HG02885 (cell line): ENCODE measurements around the gene PTAFR.
A peak's percentile ranks its signal among the peaks of the same experiment; 100 is the strongest.

ENCODE experiments used
- ATAC-seq: cut with Tn5 transposase; IDR thresholded peaks from one replicate; pipeline ENCODE4 v1.9.1; 2021; ENCODE audit warnings: mild to moderate bottlenecking; ENCODE audit not compliant: unreplicated experiment, poor library complexity

The PTAFR gene

GRCh38 chr1:28178690-28179485 lies 2.4 kb upstream of the PTAFR start:
- ATAC-seq = no peak

- ATAC-seq = no peak
These were observed 470 bp downstream of the PTAFR start for GRCh38 chr1:28175955-28176485.

GRCh38 chr1:28173980-28174297 lies 2.6 kb downstream of the PTAFR start:
- no peak for ATAC-seq

DNA sequence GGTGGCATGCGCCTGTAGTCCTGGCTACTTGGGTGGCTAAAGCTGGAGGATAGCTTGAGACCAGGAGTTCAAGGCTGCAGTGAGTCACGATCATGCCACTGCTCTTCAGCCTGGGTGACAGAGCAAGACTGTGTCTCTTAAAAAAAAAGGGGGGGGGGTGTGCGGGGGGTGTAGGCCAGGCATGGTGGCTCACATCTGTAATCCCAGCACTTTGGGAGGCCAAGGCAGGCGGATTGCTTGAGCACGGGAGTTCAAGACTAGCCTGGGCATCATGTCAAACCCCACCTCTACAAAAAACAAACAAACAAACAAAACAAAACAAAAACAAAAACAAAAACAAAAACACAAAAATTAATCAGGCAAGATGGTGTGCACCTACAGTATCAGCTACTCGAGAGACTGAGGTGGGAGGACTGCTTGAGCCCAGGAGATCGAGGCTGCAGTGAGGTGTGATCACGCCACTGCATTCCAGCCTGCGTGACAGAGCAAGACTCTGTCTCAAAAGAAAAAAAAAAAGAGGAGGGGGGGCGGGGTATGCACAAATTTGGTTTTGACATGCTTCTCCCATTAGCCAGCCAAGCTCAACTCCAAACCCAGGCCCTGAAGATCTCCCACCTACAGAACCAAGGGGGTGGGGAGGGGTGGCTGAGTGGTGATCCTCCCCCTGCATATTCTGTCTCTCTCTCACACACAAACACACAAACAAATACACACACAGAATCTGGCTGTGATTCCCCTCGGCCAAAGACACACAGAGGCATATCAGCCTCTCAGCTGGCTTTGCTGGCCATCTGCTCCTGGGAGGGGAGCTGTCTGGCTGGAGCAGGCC lies 3.1 kb downstream of the PTAFR start:
- no peak for ATAC-seq

- peak; percentile 61 for ATAC-seq
These were observed 3.8 kb downstream of the PTAFR start for GRCh38 chr1:28172713-28173150.

GRCh38 chr1:28171246-28171645 lies 5.2 kb downstream of the PTAFR start:
- no peak for ATAC-seq

DNA sequence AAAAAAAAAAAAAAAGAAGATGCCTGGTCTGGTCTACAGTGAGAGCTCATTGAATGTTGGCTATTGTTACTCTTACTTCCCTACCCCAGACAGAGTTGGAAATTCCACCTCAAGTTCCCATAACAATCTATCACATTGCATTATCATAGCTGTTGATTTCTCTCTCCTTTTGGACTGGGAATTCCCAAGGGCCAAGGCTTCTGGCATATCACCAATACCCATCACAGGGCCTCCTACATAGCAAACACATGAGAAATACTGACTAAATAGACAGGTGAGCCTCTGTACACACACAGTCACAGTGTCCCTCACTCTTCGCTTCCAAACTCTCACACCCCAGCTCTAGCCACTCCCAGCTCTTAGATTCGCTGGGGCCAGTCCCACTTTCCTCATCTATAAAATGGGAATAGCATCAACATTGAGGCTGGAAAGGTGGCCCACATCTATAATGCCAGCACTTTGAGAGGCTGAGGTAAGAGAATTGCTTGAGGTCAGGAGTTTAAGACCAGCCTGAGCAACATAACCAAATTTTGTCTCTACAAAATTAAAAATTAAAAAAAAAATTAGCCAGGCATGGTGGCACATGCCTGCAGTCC lies 6.4 kb downstream of the PTAFR start:
- ATAC-seq = no peak

DNA sequence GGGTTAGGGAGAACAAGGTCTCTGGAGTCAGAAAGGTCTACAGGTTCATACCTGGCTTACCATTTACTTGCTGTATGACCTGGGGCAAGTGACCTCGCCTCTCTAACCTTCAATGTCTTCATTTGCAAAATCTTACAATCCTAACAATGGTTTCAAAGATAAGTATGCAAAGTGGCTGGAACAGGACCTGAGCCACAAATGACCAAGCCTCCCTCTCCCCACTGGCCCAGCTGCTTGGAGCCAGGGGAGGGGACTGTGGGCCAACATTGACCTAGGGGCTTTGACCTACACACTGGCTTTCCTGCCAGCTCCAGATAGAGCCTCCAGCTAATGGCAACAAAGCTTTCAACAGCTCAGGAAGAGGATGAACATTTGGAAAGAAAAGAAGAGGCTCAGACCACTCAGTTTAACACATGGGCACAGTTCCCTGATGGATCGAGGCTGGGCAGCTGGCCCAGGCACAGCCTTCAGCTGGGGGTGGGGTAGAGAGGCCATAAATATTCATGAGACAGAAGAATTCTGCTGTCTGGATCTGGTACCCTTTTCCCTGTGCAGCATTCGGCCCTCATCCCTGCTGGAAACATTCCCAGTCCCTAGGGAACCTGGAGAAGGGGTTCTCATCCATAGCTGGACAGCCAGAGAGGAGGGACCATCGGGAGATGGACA lies 12.9 kb downstream of the PTAFR start:
- no peak for ATAC-seq

DNA sequence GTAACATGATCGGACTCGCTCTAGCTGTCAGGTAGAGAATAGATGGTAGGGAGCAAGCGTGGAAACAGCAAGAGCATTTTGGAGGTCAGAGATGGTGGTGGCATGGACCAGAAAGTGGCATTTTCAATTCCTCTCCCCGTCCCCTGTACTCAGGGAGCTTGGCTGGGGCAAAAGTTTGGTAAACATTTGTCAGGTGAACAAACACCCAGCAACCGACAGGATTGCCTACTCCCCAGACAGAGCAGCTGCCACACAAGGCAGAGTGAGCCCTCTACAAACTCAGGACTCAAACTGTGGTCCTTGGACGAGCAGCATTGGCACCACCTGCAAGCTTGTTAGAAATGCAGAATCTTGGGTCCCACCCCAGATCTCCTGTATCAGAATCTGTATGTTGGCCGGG lies 14.3 kb downstream of the PTAFR start:
- no peak for ATAC-seq

- no peak for ATAC-seq
These were observed 14.7 kb downstream of the PTAFR start for GRCh38 chr1:28161751-28162150.

- no peak for ATAC-seq
These were observed 15.7 kb downstream of the PTAFR start for GRCh38 chr1:28160782-28161266.

- no peak for ATAC-seq
These were observed 16.8 kb downstream of the PTAFR start for GRCh38 chr1:28159680-28160079.

DNA sequence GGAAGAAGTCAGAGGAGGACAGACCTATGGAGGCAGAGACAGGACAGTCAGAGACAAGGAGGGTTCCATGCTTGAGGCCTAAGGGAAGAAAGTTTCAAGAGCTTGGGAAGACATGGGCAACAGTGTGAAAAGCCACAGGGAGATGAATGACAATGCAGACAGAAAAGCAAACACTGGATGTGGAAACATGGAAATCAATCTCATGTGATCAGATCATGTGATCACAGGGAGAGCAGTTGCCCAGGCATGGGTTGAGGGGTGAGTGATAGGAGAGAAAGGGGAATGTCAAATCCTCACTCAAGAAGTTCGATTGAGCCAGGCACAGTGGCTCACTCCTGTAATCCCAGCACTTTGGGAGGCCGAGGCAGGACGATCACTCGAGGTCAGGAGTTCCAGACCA lies 17.2 kb downstream of the PTAFR start:
- no peak for ATAC-seq

- no peak for ATAC-seq
These were observed 18.6 kb downstream of the PTAFR start for GRCh38 chr1:28157894-28158293.

DNA sequence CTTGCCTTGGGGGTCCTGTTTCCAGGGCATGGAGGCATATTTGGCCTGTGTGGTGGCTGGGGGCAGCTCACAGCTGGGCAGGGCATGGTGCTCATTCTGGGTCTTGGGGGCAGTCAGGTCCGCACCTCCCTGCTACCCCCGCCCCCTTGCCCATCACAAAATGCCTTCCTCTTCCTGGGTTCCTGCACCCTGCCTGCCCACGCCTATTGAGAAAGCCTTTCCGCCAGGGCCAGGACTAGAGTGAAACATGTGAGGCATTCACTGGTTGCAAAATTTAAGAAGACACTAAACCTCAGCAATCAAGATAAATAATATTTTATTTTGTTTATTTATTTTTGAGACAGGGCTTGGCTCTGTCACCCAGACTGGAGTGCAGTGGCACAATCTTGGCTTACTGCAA lies 19.7 kb downstream of the PTAFR start:
- ATAC-seq = no peak

- ATAC-seq = no peak
These were observed 20.9 kb downstream of the PTAFR start for GRCh38 chr1:28155628-28156027.

DNA sequence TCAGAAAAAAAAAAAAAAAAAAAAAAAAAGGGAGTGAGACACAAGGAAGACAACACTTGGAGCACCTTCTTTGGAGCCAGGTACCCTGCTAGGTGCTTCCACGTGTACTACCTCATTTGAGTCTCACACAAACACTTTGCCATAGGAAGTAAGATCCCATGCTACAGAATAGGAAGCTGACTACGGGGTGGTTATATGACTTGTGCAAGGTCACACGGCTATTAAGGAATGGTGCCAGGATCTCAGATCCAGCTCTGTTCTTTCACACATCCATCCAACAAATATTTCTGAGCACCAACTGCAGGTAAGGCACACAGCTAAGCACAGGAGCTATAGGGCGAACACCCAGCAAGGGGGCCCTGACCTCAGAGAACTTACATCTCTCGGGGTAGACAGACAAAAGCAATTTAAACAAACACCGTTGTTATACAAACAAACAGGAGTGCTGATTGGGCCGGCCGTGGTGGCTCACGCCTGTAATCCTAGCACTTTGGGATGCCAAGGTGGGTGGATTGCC lies 22.4 kb downstream of the PTAFR start:
- ATAC-seq = no peak

GRCh38 chr1:28150125-28150780 lies 26.2 kb downstream of the PTAFR start:
- no peak for ATAC-seq

- ATAC-seq = no peak
These were observed 27.7 kb downstream of the PTAFR start for GRCh38 chr1:28148880-28149195.
